ENCODE measurements around the gene KCNC3.

Gene KCNC3

DNA sequence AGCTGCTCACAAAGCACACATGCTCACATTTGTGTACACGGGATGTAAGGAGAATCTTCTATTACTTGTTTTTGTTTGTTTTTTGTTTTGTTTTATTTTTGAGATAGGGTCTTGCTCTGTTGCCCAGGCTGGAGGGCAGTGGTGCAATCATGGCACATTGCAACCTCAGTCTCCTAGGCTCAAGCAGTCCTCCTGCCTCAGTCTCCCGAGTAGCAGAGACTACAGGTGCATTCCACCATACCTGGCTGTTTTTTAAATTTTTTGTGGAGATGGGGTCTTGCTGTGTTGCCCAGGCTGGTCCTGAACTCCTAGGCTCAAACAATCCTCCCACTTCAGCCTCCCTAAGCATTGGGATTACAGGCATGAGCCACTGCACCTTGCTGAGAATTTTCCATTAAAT, 41.8 kb downstream of the KCNC3 start:
- in situ Hi-C loops (cut with HindIII; ENCODE audit: low sequenced_read_pairs) = no loop called here

DNA sequence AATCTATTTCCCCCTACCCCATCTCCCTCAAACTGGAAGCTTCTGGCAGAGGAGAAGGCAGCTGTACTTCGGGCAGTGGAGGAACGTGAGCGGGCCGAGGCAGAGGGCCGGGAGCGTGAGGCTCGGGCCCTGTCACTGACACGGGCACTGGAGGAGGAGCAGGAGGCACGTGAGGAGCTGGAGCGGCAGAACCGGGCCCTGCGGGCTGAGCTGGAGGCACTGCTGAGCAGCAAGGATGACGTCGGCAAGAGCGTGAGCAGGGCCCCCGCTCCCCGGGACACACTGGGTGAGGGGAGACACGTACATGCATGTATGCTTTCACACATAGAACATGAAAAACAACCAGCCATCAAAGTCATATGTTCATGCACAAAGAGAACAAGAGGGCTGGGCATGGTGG, 42.7 kb downstream of the KCNC3 start:
- in situ Hi-C loops (cut with HindIII; ENCODE audit: low sequenced_read_pairs) = no loop called here
- H3K4me3 ChIP-seq (ENCODE audit: low read depth, low read length) = no peak overlapping the region
- TF ChIP-seq, protein P1, sequence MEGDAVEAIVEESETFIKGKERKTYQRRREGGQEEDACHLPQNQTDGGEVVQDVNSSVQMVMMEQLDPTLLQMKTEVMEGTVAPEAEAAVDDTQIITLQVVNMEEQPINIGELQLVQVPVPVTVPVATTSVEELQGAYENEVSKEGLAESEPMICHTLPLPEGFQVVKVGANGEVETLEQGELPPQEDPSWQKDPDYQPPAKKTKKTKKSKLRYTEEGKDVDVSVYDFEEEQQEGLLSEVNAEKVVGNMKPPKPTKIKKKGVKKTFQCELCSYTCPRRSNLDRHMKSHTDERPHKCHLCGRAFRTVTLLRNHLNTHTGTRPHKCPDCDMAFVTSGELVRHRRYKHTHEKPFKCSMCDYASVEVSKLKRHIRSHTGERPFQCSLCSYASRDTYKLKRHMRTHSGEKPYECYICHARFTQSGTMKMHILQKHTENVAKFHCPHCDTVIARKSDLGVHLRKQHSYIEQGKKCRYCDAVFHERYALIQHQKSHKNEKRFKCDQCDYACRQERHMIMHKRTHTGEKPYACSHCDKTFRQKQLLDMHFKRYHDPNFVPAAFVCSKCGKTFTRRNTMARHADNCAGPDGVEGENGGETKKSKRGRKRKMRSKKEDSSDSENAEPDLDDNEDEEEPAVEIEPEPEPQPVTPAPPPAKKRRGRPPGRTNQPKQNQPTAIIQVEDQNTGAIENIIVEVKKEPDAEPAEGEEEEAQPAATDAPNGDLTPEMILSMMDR (IDR thresholded peaks at IDR 0.05; ENCODE audit: low read depth, low read length, missing control alignments) = no peak
- DNase-seq (ENCODE audit: low read depth) = no peak

More for the DNA sequence above, 41.8 kb downstream of the KCNC3 start:
- TF ChIP-seq, protein P1 (IDR thresholded peaks at IDR 0.05; ENCODE audit: low read depth, low read length, missing control alignments) = no peak
- DNase-seq (ENCODE audit: low read depth) = no peak
- H3K4me3 ChIP-seq (ENCODE audit: low read depth, low read length) = no peak overlapping the region

DNA sequence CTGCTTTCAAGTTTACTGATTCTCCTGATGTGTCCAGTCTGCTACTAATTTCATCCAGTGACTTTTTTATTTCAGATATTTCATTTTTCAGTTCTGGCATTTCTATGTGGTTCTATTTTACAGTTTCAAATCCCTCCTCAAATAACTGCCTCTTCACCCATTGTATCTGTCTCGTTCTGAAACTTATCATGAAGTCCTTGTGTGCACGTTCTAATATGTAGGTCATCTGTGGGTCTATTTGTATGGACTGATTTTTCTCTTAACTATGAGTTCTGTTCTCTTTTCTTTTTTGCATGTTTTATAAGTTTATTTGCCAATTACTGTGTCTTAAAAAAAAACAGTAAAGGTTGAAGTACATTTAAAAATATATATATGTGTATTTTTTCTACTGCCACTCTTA, 43.3 kb downstream of the KCNC3 start:
- no peak for DNase-seq (ENCODE audit: low read depth)
- TF ChIP-seq, protein P1 (IDR thresholded peaks at IDR 0.05; ENCODE audit: low read depth, low read length, missing control alignments) = no peak
- no peak overlapping the region for H3K4me3 ChIP-seq (ENCODE audit: low read depth, low read length)
- in situ Hi-C loops (cut with HindIII; ENCODE audit: low sequenced_read_pairs) = no loop called here

DNA sequence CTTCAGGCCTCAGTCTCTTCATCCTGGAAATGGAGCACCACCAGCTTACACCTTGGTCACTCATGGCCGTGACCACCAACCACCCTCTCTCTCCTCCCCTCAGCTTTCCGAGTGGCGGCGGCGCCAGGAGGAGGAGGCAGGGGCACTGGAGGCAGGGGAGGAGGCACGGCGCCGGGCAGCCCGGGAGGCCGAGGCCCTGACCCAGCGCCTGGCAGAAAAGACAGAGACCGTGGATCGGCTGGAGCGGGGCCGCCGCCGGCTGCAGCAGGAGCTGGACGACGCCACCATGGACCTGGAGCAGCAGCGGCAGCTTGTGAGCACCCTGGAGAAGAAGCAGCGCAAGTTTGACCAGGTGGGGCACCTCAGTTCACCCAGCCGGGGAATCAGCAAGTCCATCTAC, 47.7 kb downstream of the KCNC3 start:
- no peak for DNase-seq (ENCODE audit: low read depth)
- TF ChIP-seq, protein P1 (IDR thresholded peaks at IDR 0.05; ENCODE audit: low read depth, low read length, missing control alignments) = no peak
- H3K4me3 ChIP-seq (ENCODE audit: low read depth, low read length) = no peak overlapping the region
- in situ Hi-C loops (cut with HindIII; ENCODE audit: low sequenced_read_pairs) = no loop called here

DNA sequence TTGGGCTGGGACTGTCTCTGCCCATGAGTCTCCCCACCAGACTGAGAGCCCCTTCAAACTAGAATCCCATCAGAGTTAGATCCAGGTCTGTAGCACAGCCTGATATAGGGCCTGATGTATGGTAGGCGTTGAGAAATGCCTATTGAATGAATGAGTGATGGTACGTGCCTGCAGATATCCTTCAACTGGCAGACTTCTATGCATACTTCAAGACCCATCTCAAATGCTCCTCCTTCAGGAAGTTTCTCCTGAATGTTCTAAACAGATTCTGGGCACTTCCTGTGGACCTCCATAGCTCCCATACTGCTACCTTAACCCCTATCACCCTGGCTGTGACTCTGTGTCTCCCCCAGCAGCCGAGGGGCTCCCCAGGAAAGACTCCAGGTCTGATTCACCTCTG, 48.2 kb downstream of the KCNC3 start:
- TF ChIP-seq, protein P1 (IDR thresholded peaks at IDR 0.05; ENCODE audit: low read depth, low read length, missing control alignments) = no peak
- no peak overlapping the region for H3K4me3 ChIP-seq (ENCODE audit: low read depth, low read length)
- in situ Hi-C loops (cut with HindIII; ENCODE audit: low sequenced_read_pairs) = no loop called here

DNA sequence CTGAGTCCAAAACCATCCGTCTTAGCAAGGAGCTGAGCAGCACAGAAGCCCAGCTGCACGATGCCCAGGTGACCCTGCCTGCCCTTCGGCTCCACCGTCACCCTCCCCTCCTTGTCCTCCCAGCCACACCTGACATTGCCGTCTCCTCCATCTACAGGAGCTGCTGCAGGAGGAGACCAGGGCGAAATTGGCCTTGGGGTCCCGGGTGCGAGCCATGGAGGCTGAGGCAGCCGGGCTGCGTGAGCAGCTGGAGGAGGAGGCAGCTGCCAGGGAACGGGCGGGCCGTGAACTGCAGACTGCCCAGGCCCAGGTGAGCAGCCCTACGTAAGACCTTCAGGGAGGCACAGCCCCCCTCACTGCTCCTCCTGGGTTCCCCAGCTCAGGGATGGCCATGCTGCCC, 49.1 kb downstream of the KCNC3 start:
- in situ Hi-C loops (cut with HindIII; ENCODE audit: low sequenced_read_pairs) = no loop called here
- DNase-seq (ENCODE audit: low read depth) = no peak
- TF ChIP-seq, protein P1 (IDR thresholded peaks at IDR 0.05; ENCODE audit: low read depth, low read length, missing control alignments) = no peak
- no peak overlapping the region for H3K4me3 ChIP-seq (ENCODE audit: low read depth, low read length)

More for the DNA sequence above, 48.2 kb downstream of the KCNC3 start:
- no peak for DNase-seq (ENCODE audit: low read depth)

All from astrocyte of the cerebellum (primary cell).